ENCODE data around the gene EPN3.

EPN3 gene

DNA sequence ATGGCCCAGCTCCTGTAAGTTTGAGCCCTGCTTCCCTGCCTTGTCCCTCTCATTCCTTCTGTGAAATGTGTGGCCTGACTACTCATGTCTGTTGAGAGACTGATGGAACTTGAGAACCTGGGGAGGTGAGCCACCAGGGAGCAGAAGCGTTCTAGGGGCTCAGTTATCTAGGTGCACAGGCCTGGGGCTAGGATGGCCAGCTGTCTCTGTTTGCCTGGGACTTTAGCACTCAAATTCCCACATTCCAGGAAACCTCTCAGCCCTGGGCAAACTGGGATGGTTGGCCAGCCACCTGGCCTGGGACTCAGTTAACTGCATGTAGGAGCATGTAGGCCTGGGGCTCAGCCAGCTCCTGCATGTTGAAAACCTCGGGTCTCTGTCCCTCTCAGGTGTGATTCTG, 9.3 kb upstream of the EPN3 start:
- no peaks in the 10 kb centered on the region for H3K9me3 Mint-ChIP-seq
- H3K27ac Mint-ChIP-seq: no peak overlapping the region
- no peak overlapping the region for H3K4me3 Mint-ChIP-seq
- peaks cover 3% of the 10 kb centered on the region for H3K27me3 Mint-ChIP-seq (ENCODE audit: low read depth)
- TF ChIP-seq, protein P1, sequence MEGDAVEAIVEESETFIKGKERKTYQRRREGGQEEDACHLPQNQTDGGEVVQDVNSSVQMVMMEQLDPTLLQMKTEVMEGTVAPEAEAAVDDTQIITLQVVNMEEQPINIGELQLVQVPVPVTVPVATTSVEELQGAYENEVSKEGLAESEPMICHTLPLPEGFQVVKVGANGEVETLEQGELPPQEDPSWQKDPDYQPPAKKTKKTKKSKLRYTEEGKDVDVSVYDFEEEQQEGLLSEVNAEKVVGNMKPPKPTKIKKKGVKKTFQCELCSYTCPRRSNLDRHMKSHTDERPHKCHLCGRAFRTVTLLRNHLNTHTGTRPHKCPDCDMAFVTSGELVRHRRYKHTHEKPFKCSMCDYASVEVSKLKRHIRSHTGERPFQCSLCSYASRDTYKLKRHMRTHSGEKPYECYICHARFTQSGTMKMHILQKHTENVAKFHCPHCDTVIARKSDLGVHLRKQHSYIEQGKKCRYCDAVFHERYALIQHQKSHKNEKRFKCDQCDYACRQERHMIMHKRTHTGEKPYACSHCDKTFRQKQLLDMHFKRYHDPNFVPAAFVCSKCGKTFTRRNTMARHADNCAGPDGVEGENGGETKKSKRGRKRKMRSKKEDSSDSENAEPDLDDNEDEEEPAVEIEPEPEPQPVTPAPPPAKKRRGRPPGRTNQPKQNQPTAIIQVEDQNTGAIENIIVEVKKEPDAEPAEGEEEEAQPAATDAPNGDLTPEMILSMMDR (IDR thresholded peaks at IDR 0.05; ENCODE audit: unreplicated experiment in 3 of 3): no peak
- no peaks in the 10 kb centered on the region for H3K36me3 Mint-ChIP-seq (ENCODE audit: low read depth)
- peaks cover 19% of the 10 kb centered on the region for H3K4me1 Mint-ChIP-seq

DNA sequence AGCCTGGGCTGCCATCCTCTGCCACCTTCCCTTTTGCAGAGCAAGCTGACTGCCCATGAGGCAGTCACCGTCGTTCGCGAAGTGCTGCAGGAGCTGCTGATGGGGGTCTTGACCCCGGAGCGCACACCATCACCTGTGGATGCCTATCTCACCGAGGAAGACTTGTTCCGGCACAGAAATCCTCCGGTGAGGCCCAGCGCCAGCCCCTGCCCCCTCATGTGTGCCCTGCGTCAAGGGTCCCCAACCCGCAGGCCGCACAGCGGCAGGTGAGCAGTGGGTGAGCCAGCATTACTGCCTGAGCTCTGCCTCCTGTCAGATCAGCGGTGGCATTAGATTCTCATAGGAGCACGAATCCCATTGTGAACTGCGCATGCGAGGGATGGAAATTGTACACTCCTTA, 7.7 kb upstream of the EPN3 start:
- H3K27ac Mint-ChIP-seq: no peak overlapping the region

DNA sequence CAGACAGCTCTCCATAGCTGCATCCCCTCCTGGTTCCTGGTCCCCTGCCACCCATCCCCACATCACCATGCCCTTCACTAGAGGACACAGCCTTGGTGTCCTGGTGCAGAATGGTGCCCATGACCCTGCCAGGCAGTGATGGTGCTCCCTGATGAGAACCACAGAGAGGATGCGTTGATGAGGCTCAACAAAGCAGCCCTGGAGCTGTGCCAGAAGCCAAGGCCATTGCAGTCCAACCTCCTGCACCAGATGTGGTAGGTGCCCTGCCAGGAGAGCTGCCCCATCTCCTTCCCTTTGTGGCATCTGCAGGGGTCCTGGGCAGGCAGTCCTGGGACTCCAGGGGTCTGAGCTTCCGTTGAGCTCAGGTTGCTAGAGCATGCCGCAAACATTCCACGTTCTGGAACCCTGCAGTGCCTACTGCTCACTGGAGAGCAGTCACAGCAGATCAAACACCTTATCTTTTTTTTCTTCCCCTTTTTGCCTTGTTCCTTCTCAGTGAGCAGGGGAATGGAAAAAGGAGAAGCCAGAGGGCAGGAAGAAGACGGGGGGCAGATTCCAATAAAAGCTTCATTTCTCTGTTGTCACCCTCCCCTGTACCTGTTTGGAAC, 5.3 kb upstream of the EPN3 start:
- no peak overlapping the region for H3K27ac Mint-ChIP-seq
- TF ChIP-seq, protein P1 (IDR thresholded peaks at IDR 0.05; ENCODE audit: unreplicated experiment in 3 of 3): no peak
- no peaks in the 10 kb centered on the region for H3K9me3 Mint-ChIP-seq
- H3K4me1 Mint-ChIP-seq: peaks cover 12% of the 10 kb centered on the region
- H3K36me3 Mint-ChIP-seq (ENCODE audit: low read depth): no peaks in the 10 kb centered on the region
- peaks cover 4% of the 10 kb centered on the region for H3K27me3 Mint-ChIP-seq (ENCODE audit: low read depth)
- H3K4me3 Mint-ChIP-seq: no peak overlapping the region

More for the DNA sequence above, 7.7 kb upstream of the EPN3 start:
- Mint-ChIP-seq H3K36me3 (ENCODE audit: low read depth) (no peaks in the 10 kb centered on the region), H3K4me1 (peaks cover 10% of the 10 kb centered on the region), H3K4me3 (no peak overlapping the region), H3K9me3 (no peaks in the 10 kb centered on the region), H3K27me3 (ENCODE audit: low read depth) (peaks cover 3% of the 10 kb centered on the region)
- TF ChIP-seq, protein P1 (IDR thresholded peaks at IDR 0.05; ENCODE audit: unreplicated experiment in 3 of 3): no peak

DNA sequence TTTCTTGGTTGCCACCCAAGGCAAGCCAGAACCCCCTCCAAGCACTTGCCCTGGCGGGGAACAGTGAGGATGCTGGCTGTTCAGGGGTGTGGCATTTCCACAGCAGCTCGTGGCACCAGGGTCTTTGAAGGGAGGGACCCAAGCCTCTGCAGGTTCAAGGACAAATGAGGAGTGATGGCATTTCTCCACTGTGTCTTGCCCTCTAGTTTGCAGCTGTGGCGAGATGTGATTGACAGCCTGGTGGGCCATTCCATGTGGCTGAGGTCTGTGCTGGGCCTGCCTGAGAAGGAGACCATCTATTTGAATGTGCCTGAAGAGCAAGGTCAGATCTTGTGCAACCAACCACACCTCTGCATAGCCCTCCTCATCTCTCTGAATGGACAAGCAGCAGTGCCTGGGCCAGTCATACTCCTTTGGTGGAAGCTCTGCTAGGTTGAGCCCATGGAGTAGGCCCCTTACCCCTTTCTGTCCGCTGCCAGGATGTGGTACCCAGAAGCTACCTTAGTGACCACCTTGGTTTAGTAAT, 4.5 kb upstream of the EPN3 start:
- H3K9me3 Mint-ChIP-seq: no peaks in the 10 kb centered on the region
- H3K27ac Mint-ChIP-seq: no peak overlapping the region
- TF ChIP-seq, protein P1 (IDR thresholded peaks at IDR 0.05; ENCODE audit: unreplicated experiment in 3 of 3): no peak
- no peaks in the 10 kb centered on the region for H3K36me3 Mint-ChIP-seq (ENCODE audit: low read depth)
- peaks cover 14% of the 10 kb centered on the region for H3K4me1 Mint-ChIP-seq
- no peak overlapping the region for H3K4me3 Mint-ChIP-seq
- H3K27me3 Mint-ChIP-seq (ENCODE audit: low read depth): peaks cover 4% of the 10 kb centered on the region

DNA sequence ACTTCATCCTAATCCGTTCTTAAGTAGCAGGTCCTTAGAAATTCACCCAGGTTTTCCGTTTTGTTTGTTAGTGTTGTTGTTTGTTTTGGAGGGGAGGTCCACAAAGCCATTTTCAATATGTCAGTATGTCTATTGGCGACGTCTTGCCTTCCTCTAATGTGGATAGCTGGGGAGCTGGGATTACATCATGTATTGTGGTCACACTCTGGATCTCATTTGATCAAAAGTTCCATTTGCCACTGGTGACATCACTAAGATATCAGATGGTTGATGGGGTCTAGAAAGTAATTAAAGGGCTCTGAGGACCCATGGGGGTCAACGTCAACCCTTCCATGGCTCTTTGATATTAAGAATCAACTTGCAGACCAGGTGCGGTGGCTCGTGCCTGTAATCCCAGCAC, 2.7 kb upstream of the EPN3 start:
- no peaks in the 10 kb centered on the region for H3K36me3 Mint-ChIP-seq (ENCODE audit: low read depth)
- H3K4me1 Mint-ChIP-seq: peaks cover 32% of the 10 kb centered on the region
- no peaks in the 10 kb centered on the region for H3K9me3 Mint-ChIP-seq
- TF ChIP-seq, protein P1 (IDR thresholded peaks at IDR 0.05; ENCODE audit: unreplicated experiment in 3 of 3): no peak
- peaks cover 14% of the 10 kb centered on the region for H3K27me3 Mint-ChIP-seq (ENCODE audit: low read depth)
- H3K27ac Mint-ChIP-seq: peak overlapping the region in 1 of 3 experiments; percentile 5
- H3K4me3 Mint-ChIP-seq: no peak overlapping the region

DNA sequence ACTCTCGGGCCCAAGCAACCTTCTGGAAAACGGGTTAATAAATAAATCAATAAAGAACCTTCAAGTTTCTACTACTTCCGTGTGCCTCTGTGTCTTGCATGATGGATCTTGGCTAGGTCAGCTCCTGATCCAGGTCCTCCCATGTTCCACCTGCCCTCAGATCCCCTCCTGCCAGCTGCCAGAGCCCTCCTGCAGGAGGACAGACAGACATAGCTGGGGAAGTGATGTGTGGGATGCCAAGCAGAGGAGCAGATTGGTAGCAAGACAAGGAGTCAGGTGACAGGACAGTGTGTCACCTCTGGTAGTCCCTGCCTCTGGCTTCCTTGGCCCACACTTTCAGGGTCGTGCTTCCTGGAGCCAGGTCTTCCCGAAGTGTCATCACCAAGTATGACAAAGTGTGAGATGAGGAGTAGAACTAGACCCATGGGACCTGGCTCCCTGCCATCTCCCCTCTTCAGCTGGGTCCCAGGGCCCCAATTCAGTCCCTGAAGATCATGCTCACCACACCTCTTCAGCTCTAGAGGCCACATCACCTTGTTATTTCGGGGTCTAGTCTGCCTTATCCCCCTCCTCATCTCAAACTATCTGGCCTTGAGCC, 1.0 kb upstream of the EPN3 start:
- H3K4me3 Mint-ChIP-seq: no peak overlapping the region
- TF ChIP-seq, protein P1 (IDR thresholded peaks at IDR 0.05; ENCODE audit: unreplicated experiment in 3 of 3): no peak
- peak overlapping the region in 2 of 3 experiments; percentile 33 to 45 for H3K27ac Mint-ChIP-seq
- peaks cover 48% of the 10 kb centered on the region for H3K4me1 Mint-ChIP-seq
- H3K36me3 Mint-ChIP-seq (ENCODE audit: low read depth): no peaks in the 10 kb centered on the region
- no peaks in the 10 kb centered on the region for H3K9me3 Mint-ChIP-seq
- peaks cover 22% of the 10 kb centered on the region for H3K27me3 Mint-ChIP-seq (ENCODE audit: low read depth)
